Measurements from ENCODE around the gene TSPAN5.

Gene TSPAN5

GRCh38 chr4:98617358-98618047 is 40.9 kb downstream of the TSPAN5 start:
- DNase-seq (ENCODE audit: low read depth) = no peak

- DNase-seq (ENCODE audit: low read depth) = no peak
Observed at GRCh38 chr4:98615991-98616390, 42.4 kb downstream of the TSPAN5 start.

DNA sequence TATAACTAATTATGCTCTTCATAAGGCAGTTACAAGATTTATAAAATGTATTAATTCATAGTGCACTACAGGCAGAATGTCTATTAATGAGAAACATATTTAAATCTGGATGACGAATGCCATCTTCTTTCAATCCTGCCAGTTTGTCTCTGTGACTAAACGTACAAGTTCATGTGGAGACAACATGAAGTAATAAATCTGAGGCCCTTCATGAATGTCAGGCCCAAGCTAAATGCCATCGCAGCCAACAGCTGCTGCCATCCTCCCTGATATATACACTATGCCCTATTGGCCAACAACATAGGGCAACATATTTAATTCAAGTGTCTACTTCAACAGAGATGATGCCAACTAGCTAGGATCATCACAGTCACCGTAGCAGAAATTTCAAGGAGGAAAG is 43.7 kb downstream of the TSPAN5 start:
- DNase-seq (ENCODE audit: low read depth) = no peak

DNA sequence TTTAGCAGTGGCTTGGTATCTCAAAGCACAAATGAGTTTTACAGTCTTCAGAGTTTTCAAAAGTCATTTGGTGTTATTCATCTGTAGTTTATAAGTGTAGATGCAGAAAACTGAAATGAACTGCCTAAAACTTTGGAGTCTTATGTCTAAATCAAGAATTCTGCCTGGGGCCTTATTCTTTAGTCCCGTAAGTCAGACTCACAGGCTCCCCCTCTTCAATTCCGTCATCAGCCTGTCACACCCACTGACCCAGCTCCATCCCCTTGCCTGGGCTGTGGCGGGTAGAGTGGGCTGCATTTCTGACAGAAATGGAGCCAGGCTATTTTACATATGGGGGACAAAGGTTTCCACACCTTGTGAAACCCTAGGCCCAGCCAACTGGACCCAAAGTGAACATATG is 44.3 kb downstream of the TSPAN5 start:
- no peak for DNase-seq (ENCODE audit: low read depth)

DNA sequence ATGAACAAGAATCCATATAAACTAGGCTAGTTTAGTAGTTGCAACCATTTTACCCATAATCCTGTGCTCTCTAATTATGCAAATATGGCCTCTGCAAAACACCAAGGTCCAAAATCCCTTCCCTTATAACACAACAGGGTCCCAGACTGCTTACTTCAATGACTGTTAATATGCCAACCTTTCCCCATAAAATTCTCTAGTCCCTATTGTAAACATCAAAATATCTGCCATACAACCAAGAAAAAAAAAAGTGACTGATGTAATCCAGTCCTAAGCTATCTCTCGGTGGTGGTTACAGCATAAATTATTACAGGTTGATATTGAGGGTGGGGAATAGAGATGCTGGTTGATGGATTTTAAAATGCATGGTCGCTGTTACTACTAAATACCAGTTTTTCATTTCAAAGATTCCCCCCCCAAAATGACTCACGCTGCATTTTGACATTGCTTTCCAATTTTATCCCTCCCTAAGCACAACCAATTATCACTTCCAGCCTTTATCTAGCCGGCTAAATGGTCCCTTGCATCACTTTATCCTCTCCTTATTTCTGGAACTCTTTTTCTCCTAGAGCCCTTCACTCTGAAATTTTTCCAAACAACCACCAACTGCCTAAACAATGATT is 44.8 kb downstream of the TSPAN5 start:
- DNase-seq (ENCODE audit: low read depth) = no peak

GRCh38 chr4:98612318-98613250 is 45.8 kb downstream of the TSPAN5 start:
- no peak for DNase-seq (ENCODE audit: low read depth)

DNA sequence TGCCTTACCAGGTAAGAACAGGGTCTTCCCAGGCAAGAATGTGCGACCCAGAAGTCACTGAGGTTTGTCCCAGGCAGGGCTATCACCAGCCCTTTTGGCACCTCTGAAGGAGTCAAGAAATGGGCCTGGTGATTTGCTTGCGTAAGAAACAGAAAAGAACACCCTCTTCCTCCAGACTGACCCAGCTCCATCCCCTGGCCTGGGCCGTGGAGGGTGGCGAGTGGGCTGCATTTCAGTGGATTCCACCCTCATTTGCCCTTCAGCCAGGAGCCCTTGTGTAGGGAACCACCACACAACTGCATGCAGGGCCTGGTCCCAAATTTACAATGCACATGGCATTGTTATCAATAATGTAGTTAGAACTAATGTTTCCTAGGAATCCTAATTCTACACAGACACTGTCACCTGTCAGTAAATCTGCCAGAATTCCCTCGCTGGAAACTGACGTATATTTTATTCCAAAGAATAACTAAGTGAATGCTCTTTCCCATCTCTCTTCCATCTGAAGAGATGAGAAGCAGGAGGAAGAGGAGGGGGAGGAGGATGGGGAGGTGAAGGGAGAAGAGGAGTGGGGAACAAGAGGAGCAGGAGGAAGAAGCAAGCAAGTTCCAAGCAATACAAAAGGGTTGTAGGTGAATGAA is 46.6 kb downstream of the TSPAN5 start:
- no peak for DNase-seq (ENCODE audit: low read depth)

DNA sequence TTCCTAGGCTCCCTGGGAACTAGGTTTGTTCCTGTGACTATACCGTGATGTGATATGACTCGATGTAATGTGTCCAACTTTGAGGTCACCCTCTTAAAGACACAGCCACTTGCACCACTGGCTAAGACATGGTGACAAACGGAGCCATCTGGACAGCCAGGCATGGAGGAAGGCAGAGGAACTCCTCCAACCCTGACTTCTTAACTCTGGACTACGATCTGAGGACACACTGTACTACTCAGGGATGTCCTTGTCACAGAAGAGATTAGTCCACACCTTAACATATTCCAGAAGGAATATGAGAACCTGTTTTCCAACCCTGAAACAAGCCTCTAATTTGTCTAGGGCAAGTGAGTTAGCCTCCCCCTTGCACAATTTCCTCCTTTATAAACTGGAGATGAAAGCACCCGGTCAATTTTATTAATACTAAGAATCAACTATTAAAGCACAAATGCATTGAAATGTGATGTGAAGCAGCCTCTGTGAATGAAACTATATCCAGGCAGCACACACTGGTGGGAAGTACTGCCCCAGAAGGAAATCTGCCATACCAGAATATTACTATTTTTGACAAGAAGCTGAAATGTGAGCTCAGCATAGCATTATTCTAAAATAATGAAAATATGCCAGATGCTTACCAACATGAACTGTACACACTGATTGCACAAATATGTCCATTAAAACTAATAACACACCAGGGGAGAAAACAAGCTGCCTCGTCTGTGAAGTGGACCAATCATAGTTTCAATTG is 47.3 kb downstream of the TSPAN5 start:
- no peak for DNase-seq (ENCODE audit: low read depth)

GRCh38 chr4:98610431-98610830 is 48.0 kb downstream of the TSPAN5 start:
- DNase-seq (ENCODE audit: low read depth) = no peak

GRCh38 chr4:98609934-98610333 is 48.5 kb downstream of the TSPAN5 start:
- DNase-seq (ENCODE audit: low read depth) = no peak

GRCh38 chr4:98608356-98608755 is 50.1 kb downstream of the TSPAN5 start:
- no peak for DNase-seq (ENCODE audit: low read depth)

DNA sequence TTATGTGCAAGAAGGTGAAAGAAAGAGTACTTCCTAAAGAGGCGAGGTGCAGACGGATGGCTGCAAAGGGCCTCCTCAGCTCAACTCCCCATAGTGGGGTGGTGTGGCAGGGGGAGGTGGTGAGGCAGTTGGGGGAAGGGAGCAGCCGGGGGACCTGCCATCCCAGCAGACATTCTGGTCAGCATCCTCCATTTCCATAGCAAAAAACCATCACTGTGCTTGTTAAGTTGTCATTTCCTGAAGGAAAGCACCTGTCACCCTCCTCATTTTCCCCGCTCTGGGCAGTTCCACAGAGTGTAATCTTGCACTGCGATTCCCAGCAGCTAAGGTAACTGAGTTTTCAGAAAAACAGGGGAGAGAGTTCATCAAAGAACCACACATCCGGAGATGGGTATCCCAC is 51.5 kb downstream of the TSPAN5 start:
- DNase-seq (ENCODE audit: low read depth) = no peak

DNA sequence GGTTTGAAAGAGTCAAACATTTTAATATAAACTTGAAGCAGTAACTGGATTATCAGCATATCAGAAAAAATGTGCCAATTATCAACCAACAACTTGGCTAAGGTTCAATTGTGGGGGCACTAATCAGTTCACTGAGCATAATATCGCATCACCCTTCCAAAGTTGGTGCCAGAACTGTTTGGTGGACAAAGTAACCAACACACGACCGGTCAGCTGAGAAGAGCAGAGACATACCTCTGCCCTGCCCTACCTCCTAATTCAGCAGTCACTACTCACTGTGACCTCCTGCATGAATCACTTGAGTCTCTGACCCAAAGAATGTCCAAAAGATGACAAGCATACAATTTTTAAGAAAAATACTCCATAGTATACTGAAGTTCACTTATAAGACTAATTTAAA is 53.2 kb downstream of the TSPAN5 start:
- no peak for DNase-seq (ENCODE audit: low read depth)

GRCh38 chr4:98604723-98605122 is 53.7 kb downstream of the TSPAN5 start:
- DNase-seq (ENCODE audit: low read depth) = no peak

DNA sequence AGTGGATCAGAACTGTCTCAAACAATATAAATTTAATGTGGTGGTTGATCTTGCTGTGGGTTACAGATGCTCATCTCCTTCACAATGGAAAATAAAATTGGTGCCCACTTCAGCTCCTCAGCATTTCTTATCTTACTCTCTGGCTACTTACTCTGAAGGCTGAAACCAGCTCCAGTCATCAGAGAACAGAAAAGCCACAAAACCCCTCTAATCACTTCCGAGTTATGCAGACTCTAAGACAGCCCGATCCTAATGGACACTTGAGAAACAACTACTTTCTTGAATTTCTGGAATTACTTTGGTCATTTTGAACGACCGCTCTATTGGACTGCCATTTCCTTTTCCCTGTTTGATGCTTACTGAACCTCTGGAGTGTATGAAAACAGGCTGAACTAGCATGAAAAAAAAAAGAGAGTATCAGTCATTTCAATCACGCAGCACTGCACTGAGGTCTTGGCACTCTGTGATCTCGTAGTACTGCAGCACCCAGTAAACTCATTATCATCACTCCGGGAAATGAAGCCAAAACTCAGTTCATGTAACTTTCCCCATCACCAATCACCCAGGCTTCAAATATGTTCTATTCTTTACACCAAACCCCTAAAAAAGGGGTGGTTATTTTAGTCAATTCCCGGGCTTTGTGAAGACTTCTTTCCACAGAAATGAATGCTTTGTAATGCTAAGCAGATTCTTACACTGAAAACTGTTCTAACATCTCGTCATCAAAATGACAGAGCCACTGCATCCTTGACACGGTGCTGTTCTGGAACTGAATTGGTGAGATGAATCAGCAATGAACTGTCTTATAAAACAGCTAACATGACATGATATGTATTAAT is 54.5 kb downstream of the TSPAN5 start:
- DNase-seq (ENCODE audit: low read depth) = no peak

DNA sequence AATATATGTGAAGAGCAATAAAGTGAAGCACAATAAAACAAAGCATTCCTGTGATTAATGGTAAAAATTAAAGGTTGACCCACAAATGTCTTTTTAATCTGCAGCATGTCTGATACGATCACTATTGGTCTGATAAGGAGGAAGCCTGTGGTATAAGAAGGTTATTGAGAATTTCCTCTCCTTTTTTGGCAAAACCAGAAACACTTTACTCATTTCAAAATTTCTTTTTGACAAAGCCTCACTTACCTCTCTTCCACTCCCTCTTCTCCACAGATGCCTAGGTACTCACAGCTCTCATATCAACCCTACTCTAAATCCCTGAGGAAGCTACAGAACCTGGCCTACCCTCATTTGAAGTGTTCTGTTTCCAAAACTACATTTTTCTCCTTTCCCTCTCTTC is 56.1 kb downstream of the TSPAN5 start:
- DNase-seq (ENCODE audit: low read depth) = no peak

GRCh38 chr4:98601708-98602107 is 56.7 kb downstream of the TSPAN5 start:
- DNase-seq (ENCODE audit: low read depth) = no peak

DNA sequence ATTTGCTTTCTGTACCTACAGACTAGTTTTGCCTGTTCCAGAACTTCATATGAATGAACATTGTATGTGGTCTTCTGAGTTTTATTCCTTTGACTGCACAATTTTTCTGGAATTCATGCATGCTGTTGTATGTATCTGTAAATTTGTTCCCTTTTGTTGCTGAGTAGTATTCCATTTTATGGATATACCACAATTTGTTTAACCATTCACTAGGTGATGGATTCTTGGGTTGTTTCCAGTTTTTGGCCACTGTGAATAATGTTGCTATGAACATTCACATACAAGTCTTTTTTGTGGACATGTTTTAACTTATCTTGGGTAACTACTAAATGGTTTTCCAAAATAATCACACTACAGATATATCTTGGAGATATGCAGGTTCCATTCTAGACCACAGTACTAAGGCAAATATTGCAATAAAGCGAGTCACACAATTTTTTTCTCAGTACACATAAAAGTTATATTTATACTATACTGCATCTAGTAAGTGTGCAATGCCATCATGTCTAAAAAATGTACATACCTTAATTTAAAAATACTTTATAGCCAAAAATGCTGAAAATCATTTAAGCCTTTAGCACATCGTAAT is 58.7 kb downstream of the TSPAN5 start:
- no peak for DNase-seq (ENCODE audit: low read depth)

GRCh38 chr4:98586962-98587354 is 71.5 kb downstream of the TSPAN5 start:
- DNase-seq (ENCODE audit: low read depth) = no peak

DNA sequence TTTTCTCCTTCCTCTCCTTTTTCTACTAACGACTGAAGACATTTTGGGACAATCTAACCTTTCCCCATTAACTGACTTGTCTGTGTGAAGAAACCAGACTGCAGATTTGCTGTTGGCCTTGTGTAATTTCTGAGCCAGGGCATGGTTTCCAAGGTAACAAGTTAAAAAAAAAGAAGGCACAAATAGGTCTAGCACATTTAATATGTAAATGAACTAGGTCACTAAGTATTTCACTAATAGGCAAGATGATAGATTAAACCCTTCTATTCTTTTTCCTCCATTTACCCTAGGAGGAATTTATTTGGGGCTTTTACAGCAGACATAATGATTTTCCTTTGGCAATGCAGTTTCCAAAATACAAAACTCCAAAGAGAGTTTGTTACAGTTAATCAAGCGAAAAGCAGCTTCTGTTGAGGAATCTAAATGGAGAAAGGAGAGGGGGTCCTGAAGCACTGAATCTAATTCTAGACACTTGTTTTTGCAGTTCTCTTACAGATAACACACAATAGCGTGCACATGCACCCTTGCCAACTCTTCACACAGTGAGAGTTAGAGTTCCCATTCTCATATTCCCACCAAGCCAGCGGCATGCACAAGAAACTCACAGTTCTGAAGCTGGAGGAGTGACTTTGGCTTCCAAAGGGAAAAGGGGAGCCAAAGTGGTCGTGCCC is 72.0 kb downstream of the TSPAN5 start:
- DNase-seq (ENCODE audit: low read depth) = no peak
